Measurements from ENCODE around the gene MTHFSD.

Gene MTHFSD

DNA sequence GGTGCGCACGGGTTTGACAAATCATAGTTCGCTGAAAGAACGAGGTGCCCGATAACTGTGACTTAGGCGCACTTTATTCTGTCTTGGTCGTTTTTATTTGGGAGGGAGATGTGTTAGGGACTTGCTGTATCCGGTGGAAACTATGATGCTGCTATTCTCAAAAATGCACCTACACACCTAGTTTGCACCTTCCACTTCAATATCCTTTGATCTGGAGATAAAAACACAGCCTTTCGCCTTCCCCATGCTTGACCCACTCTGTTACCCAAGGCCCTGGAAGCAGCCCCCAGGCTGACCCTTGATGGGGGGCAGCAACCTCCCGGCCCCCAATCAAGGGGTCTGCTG, 59.7 kb downstream of the MTHFSD start:
- TF ChIP-seq CREB1 (IDR thresholded peaks at IDR 0.05; ENCODE audit: low read depth) (no peak), REST (IDR thresholded peaks at IDR 0.05; ENCODE audit: low read depth) (no peak), YY1 (IDR thresholded peaks at IDR 0.05; ENCODE audit: low read depth) (no peak), RAD21 (IDR thresholded peaks at IDR 0.05; ENCODE audit: low read depth) (no peak), EGR1 (IDR thresholded peaks at IDR 0.05) (no peak), TCF12 (IDR thresholded peaks at IDR 0.05; ENCODE audit: low read depth) (no peak)
- TF ChIP-seq, protein P1, sequence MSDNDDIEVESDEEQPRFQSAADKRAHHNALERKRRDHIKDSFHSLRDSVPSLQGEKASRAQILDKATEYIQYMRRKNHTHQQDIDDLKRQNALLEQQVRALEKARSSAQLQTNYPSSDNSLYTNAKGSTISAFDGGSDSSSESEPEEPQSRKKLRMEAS (IDR thresholded peaks at IDR 0.05), result no peak

- TF ChIP-seq REST (IDR thresholded peaks at IDR 0.05; ENCODE audit: low read depth), result no peak
- TF ChIP-seq FOXM1 (IDR thresholded peaks at IDR 0.05; ENCODE audit: borderline replicate concordance, low read depth), result no peak
- TF ChIP-seq TCF12 (IDR thresholded peaks at IDR 0.05; ENCODE audit: low read depth), result no peak
These were observed 60.3 kb downstream of the MTHFSD start for GRCh38 chr16:86494565-86495356.

- no peak for TF ChIP-seq YY1 (IDR thresholded peaks at IDR 0.05; ENCODE audit: low read depth)
- TF ChIP-seq TEAD4 (IDR thresholded peaks at IDR 0.05), result no peak
- no peak for TF ChIP-seq REST (IDR thresholded peaks at IDR 0.05; ENCODE audit: low read depth)
- no peak for TF ChIP-seq RAD21 (IDR thresholded peaks at IDR 0.05; ENCODE audit: low read depth)
- TF ChIP-seq EP300 (IDR thresholded peaks at IDR 0.05; ENCODE audit: borderline replicate concordance), result no peak
- TF ChIP-seq CREB1 (IDR thresholded peaks at IDR 0.05; ENCODE audit: low read depth), result no peak
- TF ChIP-seq EGR1 (IDR thresholded peaks at IDR 0.05), result no peak
- TF ChIP-seq ZBTB7A (IDR thresholded peaks at IDR 0.05; ENCODE audit: low read depth), result no peak
- TF ChIP-seq, protein P1 (IDR thresholded peaks at IDR 0.05), result no peak
- TF ChIP-seq CEBPB (IDR thresholded peaks at IDR 0.05), result no peak
- TF ChIP-seq FOXM1 (IDR thresholded peaks at IDR 0.05; ENCODE audit: borderline replicate concordance, low read depth), result no peak
- TF ChIP-seq USF1 (IDR thresholded peaks at IDR 0.05), result no peak
- TF ChIP-seq NFIC (IDR thresholded peaks at IDR 0.05), result no peak
- TF ChIP-seq TAF1 (IDR thresholded peaks at IDR 0.05; ENCODE audit: low read depth), result no peak
- no peak for TF ChIP-seq TCF12 (IDR thresholded peaks at IDR 0.05; ENCODE audit: low read depth)
These were observed 60.9 kb downstream of the MTHFSD start for GRCh38 chr16:86494039-86494564.

GRCh38 chr16:86492961-86493629, 61.9 kb downstream of the MTHFSD start:
- TF ChIP-seq CEBPB (IDR thresholded peaks at IDR 0.05) (no peak), TAF1 (IDR thresholded peaks at IDR 0.05; ENCODE audit: low read depth) (no peak), YY1 (IDR thresholded peaks at IDR 0.05; ENCODE audit: low read depth) (no peak), USF1 (IDR thresholded peaks at IDR 0.05) (no peak), EP300 (IDR thresholded peaks at IDR 0.05; ENCODE audit: borderline replicate concordance) (no peak), REST (IDR thresholded peaks at IDR 0.05; ENCODE audit: low read depth) (no peak), CREB1 (IDR thresholded peaks at IDR 0.05; ENCODE audit: low read depth) (no peak), TEAD4 (IDR thresholded peaks at IDR 0.05) (no peak), ZBTB7A (IDR thresholded peaks at IDR 0.05; ENCODE audit: low read depth) (no peak), TCF12 (IDR thresholded peaks at IDR 0.05; ENCODE audit: low read depth) (no peak), FOXM1 (IDR thresholded peaks at IDR 0.05; ENCODE audit: borderline replicate concordance, low read depth) (no peak)
- TF ChIP-seq, protein P1 (IDR thresholded peaks at IDR 0.05), result no peak

Data from Ishikawa (cell line).